Measurements from ENCODE around the gene CNTNAP5. TPM values are rescaled to one million over a fixed set of nuclear protein-coding genes. Genes with fewer than 3 reads are reported as not detected.

CNTNAP5 gene
- total and polyA plus RNA-seq, 4 donors, result not detected

- TF ChIP-seq RXRA (IDR thresholded peaks at IDR 0.05) (no peak), NR2F2 (IDR thresholded peaks at IDR 0.05) (no peak), JUND (IDR thresholded peaks at IDR 0.05) (no peak), FOXA2 (IDR thresholded peaks at IDR 0.05) (no peak), RAD21 (IDR thresholded peaks at IDR 0.05) (no peak), REST (IDR thresholded peaks at IDR 0.05) (no peak), ATF3 (IDR thresholded peaks at IDR 0.05) (no peak), CTCF (IDR thresholded peaks at IDR 0.05; ENCODE audit: low read depth, low read length, missing input control) (no peak), TAF1 (conservative IDR thresholded peaks at IDR 0.05) (no peak), MAX (IDR thresholded peaks at IDR 0.05) (no peak), FOXA1 (IDR thresholded peaks at IDR 0.05) (no peak), SP1 (IDR thresholded peaks at IDR 0.05) (no peak), HNF4A (conservative IDR thresholded peaks at IDR 0.05) (no peak), YY1 (IDR thresholded peaks at IDR 0.05) (no peak), EGR1 (IDR thresholded peaks at IDR 0.05; ENCODE audit: low read depth in 2 of 2) (no peak), GABPA (IDR thresholded peaks at IDR 0.05 in 1 of 2, conservative IDR thresholded peaks at IDR 0.05 in 1 of 2) (no peak), ZBTB33 (IDR thresholded peaks at IDR 0.05) (no peak)
- H3K9me3 ChIP-seq (ENCODE audit: control insufficient read depth in 4 of 4, low read length in 3 of 4), result no peaks in the 10 kb centered on the region
- H3K27me3 ChIP-seq (ENCODE audit: control insufficient read depth in 4 of 4, insufficient read depth in 4 of 4, low read length in 3 of 4), result no peaks in the 10 kb centered on the region
- no peak overlapping the region for H3K4me3 ChIP-seq (ENCODE audit: low read depth in 1 of 3, low read length in 3 of 3)
- H3K27ac ChIP-seq (ENCODE audit: low read depth in 1 of 2, low read length in 2 of 2), result no peak overlapping the region
- H3K4me1 ChIP-seq (ENCODE audit: control insufficient read depth in 4 of 4, insufficient read depth in 4 of 4, low read length in 3 of 4), result no peaks in the 10 kb centered on the region
- 83% methylated on average over 5 of the region's 5 CpGs for whole genome bisulfite sequencing
- H3K36me3 ChIP-seq (ENCODE audit: control insufficient read depth in 4 of 4, insufficient read depth in 3 of 4, low read depth in 1 of 4, low read length in 3 of 4), result no peaks in the 10 kb centered on the region
- no peak for DNase-seq (ENCODE audit: low spot score)
- H3K9ac ChIP-seq (ENCODE audit: low read depth in 1 of 2, low read length in 2 of 2), result no peak overlapping the region
Measured at GRCh38 chr2:124316881-124317605, 292.0 kb downstream of the CNTNAP5 start.
